Smooth muscle cell (in vitro differentiated cells): Measurements from ENCODE around the gene SLC16A14. TPM values are rescaled to one million over a fixed set of nuclear protein-coding genes. Genes with fewer than 3 reads are reported as not detected.

Experiments used
- DNase-seq: peaks from one replicate; lab custom pipeline; 2025; ENCODE audit not compliant: unreplicated experiment; lab: John Stamatoyannopoulos, UW
- H2AFZ ChIP-seq: fragments of 200-600 bp; sonication (generic); 2 replicates; pipeline ENCODE4 v1.6.0; 2016; ENCODE audit warnings: antibody characterized with exemption, low read depth, mild to moderate bottlenecking
- H3F3A ChIP-seq: fragments of 200-600 bp; sonication (generic); 2 replicates; pipeline ENCODE4 v1.6.0; 2017; ENCODE audit warnings: antibody characterized with exemption, low read depth
- H3K27ac ChIP-seq: fragments of 200-600 bp; sonication (generic); 2 replicates; pipeline ENCODE4 v1.5.1; 2016; ENCODE audit warnings: low read depth, mild to moderate bottlenecking
- H3K27me3 ChIP-seq: fragments of 200-600 bp; sonication (generic); 2 replicates; pipeline ENCODE4 v1.6.1; 2016; ENCODE audit warnings: low read depth, mild to moderate bottlenecking
- H3K36me3 ChIP-seq: fragments of 200-600 bp; sonication (generic); 2 replicates; pipeline ENCODE4 v1.5.1; 2016; ENCODE audit warnings: low read depth
- H3K4me1 ChIP-seq: fragments of 200-600 bp; sonication (generic); 2 replicates; pipeline ENCODE4 v1.5.1; 2016; ENCODE audit warnings: low read depth
- H3K4me2 ChIP-seq: fragments of 200-600 bp; sonication (generic); 2 replicates; pipeline ENCODE4 v1.6.0; 2016; ENCODE audit warnings: mild to moderate bottlenecking
- H3K4me3 ChIP-seq: fragments of 200-600 bp; sonication (generic); 2 replicates; pipeline ENCODE4 v1.5.1; 2016; ENCODE audit warnings: mild to moderate bottlenecking
- H3K79me2 ChIP-seq: fragments of 200-600 bp; sonication (generic); 2 replicates; pipeline ENCODE4 v1.6.0; 2016; ENCODE audit warnings: low read depth, mild to moderate bottlenecking
- H3K9ac ChIP-seq: fragments of 200-600 bp; sonication (generic); 2 replicates; pipeline ENCODE4 v1.6.0; 2016; ENCODE audit warnings: low read depth
- H3K9me3 ChIP-seq: fragments of 200-600 bp; sonication (generic); replicated peaks from 2 replicates; pipeline ENCODE4 v1.5.1; 2016; ENCODE audit warnings: low read depth
- H4K20me1 ChIP-seq: fragments of 200-600 bp; sonication (generic); 2 replicates; pipeline ENCODE4 v1.6.0; 2016; ENCODE audit warnings: low read depth
- whole genome bisulfite sequencing: methylation state at CpG from one replicate; pipeline ENCODE4 v1.1.7; 2016; ENCODE audit warnings: low lambda C conversion rate; 5-methylcytosine and 5-hydroxymethylcytosine counted together
- polyA plus RNA-seq: library from polyadenylated mRNA; unstranded; fragments of >200 nt; fragmentation: Nextera tagmentation; extraction: Ambion mirVana; gene quantifications from 2 replicates; pipeline ENCODE4 v1.2.1, GENCODE V29; 2016
- total RNA-seq: library from RNA; depleted of rRNA; stranded (reverse); fragments of >200 nt; gene quantifications from 2 replicates; pipeline ENCODE4 v1.2.3, GENCODE V29; 2014
- TF ChIP-seq, protein P1 (sequence below): fragments of 200-600 bp; sonication (generic); IDR thresholded peaks from 2 replicates; pipeline ENCODE4 v1.5.1; 2017; ENCODE audit warnings: borderline replicate concordance, mild to moderate bottlenecking, antibody characterized with exemption; ENCODE audit not compliant: insufficient read depth, poor library complexity, severe bottlenecking

The SLC16A14 gene
- total and polyA plus RNA-seq, 2 experiments from 2014 or later, result 0.15 to 1.3 TPM

DNA sequence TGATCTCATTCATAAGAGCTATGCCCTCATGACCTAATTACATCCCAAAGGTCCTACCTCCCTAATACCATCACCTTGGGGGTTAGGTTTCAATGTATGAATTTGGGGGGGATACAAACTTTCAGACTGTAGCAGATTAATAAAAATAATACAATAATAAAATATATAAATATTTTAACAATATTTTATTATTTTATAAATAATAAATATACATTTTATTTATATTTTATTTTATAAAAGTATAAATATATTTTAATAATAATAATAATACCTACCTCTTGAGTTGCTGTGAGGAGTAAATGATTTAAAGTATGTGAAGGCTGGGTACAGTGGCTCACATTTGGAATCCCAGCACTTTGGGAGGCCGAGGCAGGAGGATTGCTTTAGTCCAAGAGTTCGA lies 8.1 kb upstream of the SLC16A14 start:
- Histone ChIP-seq H3K4me3 (no peak overlapping the region), H3K36me3 (no peaks in the 10 kb centered on the region), H3K27me3 (peaks cover 4% of the 10 kb centered on the region), H2AFZ (no peak overlapping the region), H3F3A (no peaks in the 10 kb centered on the region), H3K79me2 (no peaks in the 10 kb centered on the region), H3K4me1 (no peaks in the 10 kb centered on the region), H4K20me1 (no peaks in the 10 kb centered on the region), H3K9me3 (no peaks in the 10 kb centered on the region), H3K27ac (no peak overlapping the region), H3K9ac (no peak overlapping the region), H3K4me2 (no peak overlapping the region)
- DNase-seq, result no peak
- TF ChIP-seq, protein P1, sequence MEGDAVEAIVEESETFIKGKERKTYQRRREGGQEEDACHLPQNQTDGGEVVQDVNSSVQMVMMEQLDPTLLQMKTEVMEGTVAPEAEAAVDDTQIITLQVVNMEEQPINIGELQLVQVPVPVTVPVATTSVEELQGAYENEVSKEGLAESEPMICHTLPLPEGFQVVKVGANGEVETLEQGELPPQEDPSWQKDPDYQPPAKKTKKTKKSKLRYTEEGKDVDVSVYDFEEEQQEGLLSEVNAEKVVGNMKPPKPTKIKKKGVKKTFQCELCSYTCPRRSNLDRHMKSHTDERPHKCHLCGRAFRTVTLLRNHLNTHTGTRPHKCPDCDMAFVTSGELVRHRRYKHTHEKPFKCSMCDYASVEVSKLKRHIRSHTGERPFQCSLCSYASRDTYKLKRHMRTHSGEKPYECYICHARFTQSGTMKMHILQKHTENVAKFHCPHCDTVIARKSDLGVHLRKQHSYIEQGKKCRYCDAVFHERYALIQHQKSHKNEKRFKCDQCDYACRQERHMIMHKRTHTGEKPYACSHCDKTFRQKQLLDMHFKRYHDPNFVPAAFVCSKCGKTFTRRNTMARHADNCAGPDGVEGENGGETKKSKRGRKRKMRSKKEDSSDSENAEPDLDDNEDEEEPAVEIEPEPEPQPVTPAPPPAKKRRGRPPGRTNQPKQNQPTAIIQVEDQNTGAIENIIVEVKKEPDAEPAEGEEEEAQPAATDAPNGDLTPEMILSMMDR, result no peak
- 99% methylated on average over 2 of the region's 2 CpGs for WGBS

DNA sequence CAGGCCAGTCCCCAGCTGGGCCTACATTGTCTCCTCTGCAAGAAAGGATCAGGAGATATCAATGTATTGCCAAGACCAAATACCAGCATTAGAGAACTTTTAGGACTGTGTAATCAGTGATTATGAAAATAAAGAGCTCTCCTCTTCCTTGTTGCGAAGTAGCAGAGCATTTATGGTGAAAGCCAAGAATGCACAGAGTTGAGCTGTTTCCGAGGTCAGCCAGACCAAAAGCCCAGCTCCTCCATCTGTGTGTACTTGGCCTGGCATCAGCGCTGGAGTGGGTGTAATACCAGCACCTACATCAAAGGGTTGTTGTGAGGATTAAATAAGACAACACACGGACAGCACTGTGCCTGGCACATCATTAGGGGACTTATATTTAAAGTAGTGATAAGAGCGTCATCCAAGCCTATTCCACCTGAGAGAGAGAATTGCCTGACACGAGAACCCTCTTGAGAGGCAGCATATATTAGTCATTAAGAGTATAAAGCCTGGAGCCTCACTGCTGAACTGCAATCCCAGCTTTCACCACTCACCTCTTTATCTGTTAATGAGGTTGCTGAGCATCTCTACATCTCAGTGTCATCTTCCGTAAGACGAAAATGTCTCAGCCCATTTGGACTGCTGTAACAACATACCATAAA lies 7.4 kb upstream of the SLC16A14 start:
- Histone ChIP-seq H3K27me3 (peaks cover 8% of the 10 kb centered on the region), H3F3A (no peaks in the 10 kb centered on the region), H4K20me1 (no peaks in the 10 kb centered on the region), H2AFZ (no peak overlapping the region), H3K9ac (no peak overlapping the region), H3K79me2 (no peaks in the 10 kb centered on the region), H3K36me3 (no peaks in the 10 kb centered on the region), H3K9me3 (no peaks in the 10 kb centered on the region), H3K27ac (no peak overlapping the region), H3K4me3 (no peak overlapping the region), H3K4me2 (no peak overlapping the region), H3K4me1 (no peaks in the 10 kb centered on the region)
- WGBS, result 72% methylated on average over 8 of the region's 8 CpGs
- no peak for DNase-seq
- TF ChIP-seq, protein P1, result no peak

DNA sequence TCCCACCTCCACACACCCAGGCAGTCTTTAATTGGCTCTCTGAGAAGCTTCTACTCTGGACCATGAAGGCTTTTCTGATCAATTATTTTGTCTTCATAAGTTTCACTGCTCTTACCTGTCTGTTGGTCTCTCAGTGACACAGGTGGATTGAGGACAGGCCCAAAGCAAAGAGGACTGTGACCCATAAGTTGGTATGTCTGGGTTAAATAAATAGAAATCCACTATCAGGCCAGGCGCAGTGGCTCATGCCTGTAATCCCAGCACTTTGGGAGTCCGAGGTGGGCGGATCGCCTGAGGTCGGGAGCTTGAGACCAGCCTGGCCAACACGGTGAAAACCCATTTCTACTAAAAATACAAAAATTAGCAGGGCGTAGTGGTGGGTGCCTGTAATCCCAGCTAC lies 2.7 kb upstream of the SLC16A14 start:
- Histone ChIP-seq H3K9me3 (no peaks in the 10 kb centered on the region), H2AFZ (no peak overlapping the region), H3K9ac (no peak overlapping the region), H3K4me1 (peaks cover 6% of the 10 kb centered on the region), H4K20me1 (no peaks in the 10 kb centered on the region), H3K4me3 (no peak overlapping the region), H3F3A (no peaks in the 10 kb centered on the region), H3K79me2 (no peaks in the 10 kb centered on the region), H3K27me3 (peaks cover 37% of the 10 kb centered on the region), H3K4me2 (no peak overlapping the region), H3K36me3 (no peaks in the 10 kb centered on the region), H3K27ac (no peak overlapping the region)
- TF ChIP-seq, protein P1, result no peak
- no peak for DNase-seq
- 85% methylated on average over 7 of the region's 7 CpGs for WGBS

DNA sequence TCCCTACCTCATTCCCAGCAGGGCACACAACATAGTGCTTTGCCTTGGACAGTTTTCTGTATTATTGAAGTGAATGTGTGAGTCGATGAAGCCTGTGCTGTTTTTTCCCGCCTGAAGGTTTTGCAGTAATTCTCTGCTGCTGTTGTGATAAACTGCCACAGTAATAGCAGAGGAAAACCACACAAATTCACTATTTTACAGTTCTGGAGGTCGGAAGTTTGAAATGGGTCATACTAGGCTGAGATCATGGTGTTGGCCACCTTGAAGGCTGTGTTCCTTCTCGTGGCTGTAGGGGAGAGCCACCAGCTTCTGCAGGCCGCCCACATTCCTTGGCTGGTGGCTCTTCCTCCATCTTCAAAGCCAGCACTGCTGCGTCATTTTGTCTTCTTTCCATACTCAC lies 678 bp upstream of the SLC16A14 start:
- Histone ChIP-seq H3K9me3 (no peaks in the 10 kb centered on the region), H4K20me1 (no peaks in the 10 kb centered on the region), H2AFZ (no peak overlapping the region), H3K27ac (no peak overlapping the region), H3F3A (no peaks in the 10 kb centered on the region), H3K27me3 (peaks cover 41% of the 10 kb centered on the region), H3K9ac (no peak overlapping the region), H3K36me3 (no peaks in the 10 kb centered on the region), H3K4me1 (peaks cover 6% of the 10 kb centered on the region), H3K79me2 (no peaks in the 10 kb centered on the region), H3K4me2 (no peak overlapping the region), H3K4me3 (no peak overlapping the region)
- DNase-seq, result no peak
- WGBS, result 94% methylated on average over 6 of the region's 6 CpGs
- TF ChIP-seq, protein P1, result no peak
